PFSK-1 (cell line): ENCODE results near the gene TMEM161B. TPM values are rescaled to one million over a fixed set of nuclear protein-coding genes. Genes with fewer than 3 reads are reported as not detected.
A peak's percentile ranks its signal among the peaks of the same experiment; 100 is the strongest.

Experiments used
- FOXP2 ChIP-seq: optimal IDR thresholded peaks from 2 replicates; pipeline ENCODE3; 2011; ENCODE audit warnings: borderline replicate concordance, control low read depth, inconsistent platforms; ENCODE audit not compliant: insufficient read depth; ENCODE audit errors: extremely low read length, extremely low read depth
- POLR2AphosphoS5 ChIP-seq: IDR thresholded peaks from 2 replicates; pipeline ENCODE4 v1.6.1; 2012; ENCODE audit warnings: low read depth, mild to moderate bottlenecking, control low read depth, low read length, moderate library complexity
- REST ChIP-seq, 2 experiments: IDR thresholded peaks; 2 replicates each; pipeline versions ENCODE4 v1.6.1 to v1.8.0; 2011 to 2012; ENCODE audit warnings: low read depth in 2 of 2, low read length in 2 of 2, control low read depth in 1 of 2, inconsistent platforms in 1 of 2, mild to moderate bottlenecking in 1 of 2, moderate library complexity in 1 of 2; ENCODE audit not compliant: insufficient read depth in 1 of 2
- SIN3A ChIP-seq: IDR thresholded peaks from 2 replicates; pipeline ENCODE4 v1.6.1; 2012; ENCODE audit warnings: mild to moderate bottlenecking, low read length, moderate library complexity, borderline replicate concordance; ENCODE audit not compliant: insufficient read depth
- TAF1 ChIP-seq: IDR thresholded peaks from 2 replicates; pipeline ENCODE4 v1.6.1; 2012; ENCODE audit warnings: low read length, control low read depth, borderline replicate concordance; ENCODE audit not compliant: insufficient read depth
- polyA plus RNA-seq: library from polyadenylated mRNA; unstranded; fragments of >200 nt; gene quantifications from one replicate; pipeline ENCODE4 v1.2.1, GENCODE V29; 2012; ENCODE audit warnings: low read depth, missing spikeins; ENCODE audit not compliant: insufficient read length

TMEM161B gene
- polyA plus RNA-seq: 6.4 TPM

- peak; percentile 83 for TF ChIP-seq POLR2AphosphoS5
- no peak for TF ChIP-seq REST (IDR thresholded peaks at IDR 0.05; ENCODE audit: insufficient read depth in 1 of 2, low read depth in 2 of 2, low read length in 2 of 2)
- TF ChIP-seq TAF1: 0 out of 2 replicates have a peak, but pooled peaks have one; percentile 49
- TF ChIP-seq SIN3A: 0 out of 2 replicates have a peak, but pooled peaks have one; percentile 40
- peak; percentile 60 for TF ChIP-seq FOXP2
Observed at GRCh38 chr5:88268385-88269184, at the start of gene TMEM161B. Gene TMEM161B, minus strand, starts transcription at chr5:88268845. Its CDS starts 122 bp downstream, at chr5:88268723.

DNA sequence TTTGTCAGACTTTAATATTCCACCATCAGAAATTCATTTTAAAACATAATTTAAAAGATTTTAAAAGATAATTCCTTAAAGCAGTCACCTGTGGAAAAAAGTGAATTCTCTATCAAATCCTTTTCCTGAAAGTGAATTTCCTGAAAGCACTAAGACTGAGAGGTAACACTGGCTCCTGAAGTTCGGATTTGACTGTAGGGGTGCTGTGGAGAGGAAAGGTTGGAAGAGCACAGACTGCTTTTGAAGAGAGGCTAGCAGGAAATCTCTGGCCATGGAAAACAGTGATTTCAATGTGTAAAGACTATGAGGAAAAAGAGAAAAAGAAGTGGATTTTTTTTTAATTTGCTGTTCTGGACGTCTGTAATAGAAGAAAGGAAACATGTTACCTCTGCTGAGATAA is 35.7 kb upstream of the TMEM161B start:
- TF ChIP-seq TAF1 (no peak), REST (IDR thresholded peaks at IDR 0.05; ENCODE audit: insufficient read depth in 1 of 2, low read depth in 2 of 2, low read length in 2 of 2) (no peak), POLR2AphosphoS5 (no peak), SIN3A (no peak), FOXP2 (no peak)

GRCh38 chr5:88298425-88298824 is 29.8 kb upstream of the TMEM161B start:
- TF ChIP-seq TAF1 (no peak), REST (IDR thresholded peaks at IDR 0.05; ENCODE audit: insufficient read depth in 1 of 2, low read depth in 2 of 2, low read length in 2 of 2) (no peak), SIN3A (no peak), FOXP2 (no peak), POLR2AphosphoS5 (no peak)

DNA sequence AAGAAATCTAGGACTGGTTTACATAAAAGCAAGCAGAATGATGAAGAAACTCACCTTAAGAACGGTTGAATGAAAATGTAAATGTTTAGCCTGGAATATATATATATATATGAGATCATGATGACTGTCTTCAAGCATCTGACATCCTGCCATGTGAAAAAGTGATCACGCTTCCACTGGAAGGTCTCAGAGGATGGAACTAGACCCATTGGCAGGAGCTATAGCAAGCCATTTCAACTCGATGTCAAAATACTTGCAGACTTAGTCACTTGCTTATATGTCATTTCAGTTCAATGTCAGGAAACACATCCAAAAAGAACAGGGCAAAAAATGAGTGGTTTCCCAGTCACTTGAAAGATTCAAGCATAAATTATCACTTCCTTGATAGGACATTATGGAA is 22.2 kb upstream of the TMEM161B start:
- TF ChIP-seq SIN3A (no peak), TAF1 (no peak), FOXP2 (no peak), REST (IDR thresholded peaks at IDR 0.05; ENCODE audit: insufficient read depth in 1 of 2, low read depth in 2 of 2, low read length in 2 of 2) (no peak), POLR2AphosphoS5 (no peak)
